Jurkat, Clone E6-1 (cell line): Measurements from ENCODE around the gene IL4I1.
A peak's percentile ranks its signal among the peaks of the same experiment; 100 is the strongest.

Experiments used
- DNase-seq: peaks from one replicate; pipeline ENCODE4 v3.0.0-alpha.2; 2011; ENCODE audit warnings: low read depth, low spot score
- H3K4me3 ChIP-seq: 2 replicates; pipeline ENCODE4 v1.5.1; 2011; ENCODE audit warnings: mild to moderate bottlenecking, low read length, control low read depth, moderate library complexity

Gene IL4I1

GRCh38 chr19:49856574-49857021 is 40.1 kb downstream of the IL4I1 start:
- no peak for DNase-seq
- no peak overlapping the region for H3K4me3 ChIP-seq

- DNase-seq: no peak
These were observed 40.8 kb downstream of the IL4I1 start for GRCh38 chr19:49855676-49856573.

GRCh38 chr19:49855277-49855675 is 41.4 kb downstream of the IL4I1 start:
- DNase-seq: no peak
- H3K4me3 ChIP-seq: no peak overlapping the region

More at GRCh38 chr19:49855676-49856573, 40.8 kb downstream of the IL4I1 start:
- no peak overlapping the region for H3K4me3 ChIP-seq

- DNase-seq: no peak
- no peak overlapping the region for H3K4me3 ChIP-seq
These were observed 42.1 kb downstream of the IL4I1 start for GRCh38 chr19:49854378-49855263.

- no peak for DNase-seq
- H3K4me3 ChIP-seq: no peak overlapping the region
These were observed 42.8 kb downstream of the IL4I1 start for GRCh38 chr19:49853852-49854377.

- no peak for DNase-seq
- peak overlapping the region; percentile 79 for H3K4me3 ChIP-seq
These were observed 44.0 kb downstream of the IL4I1 start for GRCh38 chr19:49852631-49853126.

- peak overlapping the region; percentile 79 for H3K4me3 ChIP-seq
- DNase-seq: no peak
These were observed 45.0 kb downstream of the IL4I1 start for GRCh38 chr19:49851456-49852259.

- peak within 1 kb of the TSS; percentile 79 for H3K4me3 ChIP-seq
- peak; percentile 87 for DNase-seq
These were observed 46.0 kb downstream of the IL4I1 start, which contains the start of gene PTOV1 for GRCh38 chr19:49850487-49851342. PTOV1 (plus strand) TSS chr19:49851159.

- H3K4me3 ChIP-seq: peak overlapping the region; percentile 79
- DNase-seq: no peak
These were observed 46.5 kb downstream of the IL4I1 start for GRCh38 chr19:49850221-49850486.

GRCh38 chr19:49849433-49850220 is 47.1 kb downstream of the IL4I1 start:
- peak overlapping the region; percentile 79 for H3K4me3 ChIP-seq
- no peak for DNase-seq

- H3K4me3 ChIP-seq: no peak overlapping the region
- DNase-seq: no peak
These were observed 47.7 kb downstream of the IL4I1 start for GRCh38 chr19:49848938-49849337.

GRCh38 chr19:49847731-49848696 is 48.7 kb downstream of the IL4I1 start:
- no peak for DNase-seq
- H3K4me3 ChIP-seq: no peak overlapping the region

GRCh38 chr19:49846408-49846807 is 50.3 kb downstream of the IL4I1 start:
- DNase-seq: no peak
- no peak overlapping the region for H3K4me3 ChIP-seq

- DNase-seq: no peak
These were observed 51.3 kb downstream of the IL4I1 start for GRCh38 chr19:49845414-49845813.

GRCh38 chr19:49844138-49845095 is 52.3 kb downstream of the IL4I1 start:
- H3K4me3 ChIP-seq: no peak overlapping the region
- DNase-seq: no peak

More at GRCh38 chr19:49845414-49845813, 51.3 kb downstream of the IL4I1 start:
- H3K4me3 ChIP-seq: no peak overlapping the region
